ENCODE data around the gene TRAIP.

- TF ChIP-seq CTCF (IDR thresholded peaks at IDR 0.05) (no peak), EP300 (IDR thresholded peaks at IDR 0.05) (no peak), POLR2A (IDR thresholded peaks at IDR 0.05) (no peak)
These were observed 65.5 kb downstream of the TRAIP start for GRCh38 chr3:49790626-49791411.
